Activated naive CD8-positive, alpha-beta T cell treated with anti-CD3 and anti-CD28 coated beads, Interleukin-2, amount 50 U/mL, for 24 hours (primary cell): ENCODE results near the gene OSTC.

Experiments used
- ATAC-seq: fragments of 150-1000 bp; cut with Tn5 transposase; one replicate; pipeline ENCODE4 v1.10.0; 2021
- DNase-seq: peaks from one replicate; pipeline ENCODE4 v3.0.0; 2021
- H3K27ac Mint-ChIP-seq: one replicate; pipeline ENCODE4 v1.8.0; 2021; ENCODE audit warnings: mild to moderate bottlenecking, mixed read lengths
- H3K27me3 Mint-ChIP-seq: one replicate; pipeline ENCODE4 v1.8.0; 2021; ENCODE audit warnings: mixed read lengths
- H3K36me3 Mint-ChIP-seq: one replicate; pipeline ENCODE4 v1.8.0; 2021; ENCODE audit warnings: low read depth, mixed read lengths
- H3K4me1 Mint-ChIP-seq: one replicate; pipeline ENCODE4 v1.8.0; 2021; ENCODE audit warnings: mixed read lengths
- H3K4me3 Mint-ChIP-seq: one replicate; pipeline ENCODE4 v1.8.0; 2021; ENCODE audit warnings: mild to moderate bottlenecking, moderate library complexity, mixed read lengths
- H3K9me3 Mint-ChIP-seq: one replicate; pipeline ENCODE4 v1.8.0; 2021; ENCODE audit warnings: mixed read lengths

Gene OSTC

DNA sequence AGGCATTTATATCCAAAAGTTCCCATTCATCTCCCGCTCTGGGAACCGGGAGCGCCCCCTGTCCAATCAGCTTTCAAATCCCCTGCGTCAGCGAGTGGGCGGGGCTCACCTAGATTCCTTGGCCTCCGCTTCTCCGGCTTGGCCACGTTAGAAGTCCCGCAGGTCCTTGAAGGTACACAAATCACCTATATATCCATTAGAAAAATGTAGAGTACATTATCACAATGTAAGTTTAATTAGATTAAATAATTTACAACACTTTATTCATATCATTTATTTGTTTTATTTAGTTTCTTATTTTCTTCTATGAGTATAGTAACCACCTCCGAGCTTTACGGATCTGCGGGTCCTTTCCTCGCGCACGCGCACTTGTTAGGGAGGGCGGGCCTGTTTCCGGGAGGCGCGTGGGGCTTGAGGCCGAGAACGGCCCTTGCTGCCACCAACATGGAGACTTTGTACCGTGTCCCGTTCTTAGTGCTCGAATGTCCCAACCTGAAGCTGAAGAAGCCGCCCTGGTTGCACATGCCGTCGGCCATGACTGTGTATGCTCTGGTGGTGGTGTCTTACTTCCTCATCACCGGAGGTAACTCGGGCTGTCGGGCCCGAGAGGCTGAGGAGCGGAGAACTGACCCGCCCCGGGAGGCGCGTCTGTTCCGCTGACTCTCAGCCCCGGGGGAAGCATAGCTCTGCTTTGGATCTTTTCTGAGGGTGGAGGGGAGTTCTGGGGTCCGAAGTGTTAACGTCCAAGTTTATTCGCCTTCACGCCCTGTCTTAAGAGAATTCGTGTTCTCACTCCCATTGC is at the start of gene OSTC:
Gene OSTC, plus strand, starts transcription at position 388 of the 802 bp plus-strand sequence. Its CDS starts 57 bp downstream, at position 445.
- H3K27ac Mint-ChIP-seq = peak within 1 kb of the TSS; percentile 97
- peaks cover 26% of the 10 kb centered on the region for H3K36me3 Mint-ChIP-seq
- H3K27me3 Mint-ChIP-seq = no peaks in the 10 kb centered on the region
- peaks cover 43% of the 10 kb centered on the region for H3K4me1 Mint-ChIP-seq
- peak within 1 kb of the TSS; percentile 99 for H3K4me3 Mint-ChIP-seq
- H3K9me3 Mint-ChIP-seq = no peaks in the 10 kb centered on the region
- DNase-seq (peak; percentile 95), ATAC-seq (peak; percentile 91)

DNA sequence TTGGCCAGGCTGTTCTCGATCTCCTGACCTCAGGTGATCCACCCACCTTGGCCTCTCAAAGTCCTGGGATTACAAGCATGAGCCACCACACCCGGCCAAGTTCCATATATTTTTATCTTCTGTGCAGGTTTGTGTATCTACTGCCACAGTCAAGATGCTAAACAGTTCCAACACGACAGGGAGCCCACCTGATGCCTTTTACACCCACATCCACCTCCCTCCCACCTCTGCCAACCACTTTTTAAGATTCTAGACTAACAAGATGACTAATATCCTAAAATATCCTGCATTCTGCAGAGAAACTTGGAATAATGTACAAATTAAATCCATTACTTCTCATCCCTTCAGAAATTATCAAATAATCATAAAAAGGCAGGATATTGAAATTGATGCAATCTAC is 49.3 kb upstream of the OSTC start:
- no peak overlapping the region for H3K4me3 Mint-ChIP-seq
- no peaks in the 10 kb centered on the region for H3K27me3 Mint-ChIP-seq
- no peak overlapping the region for H3K27ac Mint-ChIP-seq
- DNase-seq = no peak
- no peak for ATAC-seq
- H3K9me3 Mint-ChIP-seq = peaks cover 1% of the 10 kb centered on the region
- H3K36me3 Mint-ChIP-seq = peaks cover 3% of the 10 kb centered on the region
- H3K4me1 Mint-ChIP-seq = peaks cover 16% of the 10 kb centered on the region

DNA sequence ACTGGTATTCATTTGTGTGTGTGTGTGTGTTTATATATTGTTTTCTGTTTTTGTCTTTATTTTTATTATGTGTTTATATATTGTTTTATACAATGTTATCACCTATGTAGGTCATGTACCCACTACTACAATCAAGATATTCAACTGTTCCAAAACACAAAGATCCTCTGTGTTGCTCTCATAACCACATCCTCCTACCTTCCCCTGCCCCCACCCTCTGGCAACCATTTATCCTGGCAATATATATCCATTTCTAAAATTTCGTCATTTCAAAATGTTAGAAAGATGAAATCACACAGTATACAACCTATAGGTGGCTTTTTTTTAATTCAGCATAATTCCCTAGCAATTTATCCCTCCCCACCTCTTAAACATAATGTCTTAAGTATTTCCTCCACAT is 48.9 kb upstream of the OSTC start:
- Mint-ChIP-seq H3K4me1 (peaks cover 16% of the 10 kb centered on the region), H3K36me3 (peaks cover 5% of the 10 kb centered on the region), H3K9me3 (peaks cover 3% of the 10 kb centered on the region), H3K27ac (no peak overlapping the region), H3K27me3 (no peaks in the 10 kb centered on the region), H3K4me3 (no peak overlapping the region)
- ATAC-seq = no peak
- no peak for DNase-seq

DNA sequence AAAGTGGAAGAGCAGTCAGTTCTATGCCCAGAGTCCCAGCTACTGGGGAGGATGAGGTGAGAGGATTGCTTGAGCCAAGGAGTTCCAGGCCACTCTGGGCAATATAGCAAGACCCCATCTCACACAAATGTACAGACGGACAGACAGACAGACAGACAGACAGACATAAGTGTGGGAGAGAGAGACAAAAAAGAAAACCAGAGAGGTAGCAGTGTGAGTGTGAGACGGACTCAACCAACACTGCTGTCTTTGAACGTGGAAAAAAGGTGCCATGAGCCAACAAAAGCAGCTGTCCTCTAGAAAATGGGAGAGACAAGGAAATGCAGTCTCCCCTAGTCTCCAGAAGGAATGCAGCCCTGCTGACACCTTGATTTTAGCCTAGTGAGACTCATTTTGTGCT is 48.2 kb upstream of the OSTC start:
- Mint-ChIP-seq H3K27ac (no peak overlapping the region), H3K4me1 (peaks cover 16% of the 10 kb centered on the region), H3K27me3 (no peaks in the 10 kb centered on the region), H3K9me3 (peaks cover 8% of the 10 kb centered on the region), H3K36me3 (peaks cover 9% of the 10 kb centered on the region), H3K4me3 (no peak overlapping the region)
- no peak for ATAC-seq
- DNase-seq = no peak

DNA sequence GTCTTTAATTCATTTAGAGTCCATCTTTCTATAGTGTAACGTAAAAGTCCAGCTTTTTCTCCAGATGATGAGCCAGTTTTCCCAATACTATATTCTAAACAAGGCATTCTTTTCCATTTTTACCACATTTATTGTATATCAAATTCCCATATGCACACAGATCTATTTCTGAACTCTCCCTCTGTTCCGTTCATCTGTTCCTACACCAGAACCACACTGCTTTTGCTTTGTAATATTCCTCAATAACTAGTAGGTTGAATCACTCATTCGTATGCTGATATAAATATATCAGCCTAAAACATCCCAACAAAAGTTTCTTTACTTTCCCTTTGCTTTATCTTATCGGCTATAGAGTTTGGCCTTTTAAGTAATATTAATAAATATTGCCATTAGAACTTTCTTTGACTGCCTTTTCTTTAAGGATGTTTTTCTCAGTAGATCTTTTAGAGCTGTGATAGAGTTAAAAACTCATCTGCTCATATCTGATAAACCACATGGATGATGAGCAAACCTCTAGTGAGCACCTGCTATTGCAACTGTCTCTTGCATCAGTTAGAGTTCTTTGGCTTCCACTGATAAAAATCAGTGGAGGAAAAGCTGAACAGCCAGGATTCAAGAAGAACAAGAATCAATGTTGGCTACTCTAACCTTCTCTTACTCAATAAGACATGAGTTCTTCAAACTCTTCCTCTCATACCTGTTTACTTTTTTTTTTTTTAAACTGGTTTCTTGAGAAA is 43.2 kb upstream of the OSTC start:
- H3K27ac Mint-ChIP-seq = no peak overlapping the region
- no peak overlapping the region for H3K4me3 Mint-ChIP-seq
- H3K9me3 Mint-ChIP-seq = peaks cover 9% of the 10 kb centered on the region
- no peak for DNase-seq
- H3K36me3 Mint-ChIP-seq = peaks cover 19% of the 10 kb centered on the region
- peaks cover 8% of the 10 kb centered on the region for H3K4me1 Mint-ChIP-seq
- no peaks in the 10 kb centered on the region for H3K27me3 Mint-ChIP-seq
- ATAC-seq = no peak

DNA sequence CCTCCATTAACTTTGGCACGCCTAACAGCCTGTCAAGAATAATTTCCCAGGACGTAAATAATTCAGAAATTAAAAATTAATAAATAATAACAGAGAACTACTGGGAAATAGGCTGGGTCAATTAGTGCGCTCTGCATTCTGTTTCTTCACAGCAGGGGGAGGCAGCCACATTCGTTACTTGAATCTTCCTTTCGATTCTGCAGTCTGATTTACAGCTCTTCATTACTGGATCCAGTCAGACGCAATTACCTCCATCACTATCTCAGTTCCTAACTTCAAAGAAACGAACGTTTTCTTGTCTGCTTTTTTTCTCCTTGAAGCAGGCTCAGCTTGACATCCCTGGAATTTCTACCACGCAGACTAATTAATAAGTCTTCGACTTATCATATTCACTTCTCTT is 39.0 kb upstream of the OSTC start:
- Mint-ChIP-seq H3K36me3 (peaks cover 36% of the 10 kb centered on the region), H3K27ac (no peak overlapping the region), H3K9me3 (peaks cover 17% of the 10 kb centered on the region), H3K4me3 (no peak overlapping the region), H3K27me3 (no peaks in the 10 kb centered on the region), H3K4me1 (peaks cover 16% of the 10 kb centered on the region)
- ATAC-seq (no peak), DNase-seq (no peak)

DNA sequence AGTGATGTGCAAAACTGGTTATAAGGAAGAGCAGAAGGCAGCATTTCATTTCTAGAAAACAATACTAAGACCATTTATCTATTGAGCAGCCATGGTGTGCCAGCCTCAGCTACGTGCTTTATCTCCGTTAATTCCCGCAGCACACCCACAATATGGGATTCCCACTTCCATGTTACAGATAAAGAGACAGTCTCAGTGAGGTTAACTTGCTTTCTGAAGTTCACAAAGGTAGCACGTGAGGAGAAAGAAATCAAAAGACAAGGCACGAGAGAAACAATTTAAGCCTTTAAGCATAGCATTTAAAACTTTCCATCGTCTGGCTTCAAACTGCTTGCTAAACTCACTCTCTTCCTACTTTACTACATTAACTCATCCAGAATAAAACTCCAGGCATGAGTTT is 38.0 kb upstream of the OSTC start:
- DNase-seq = no peak
- peaks cover 11% of the 10 kb centered on the region for H3K9me3 Mint-ChIP-seq
- H3K36me3 Mint-ChIP-seq = peaks cover 38% of the 10 kb centered on the region
- peaks cover 18% of the 10 kb centered on the region for H3K4me1 Mint-ChIP-seq
- peak overlapping the region; percentile 35 for H3K4me3 Mint-ChIP-seq
- ATAC-seq = no peak
- no peak overlapping the region for H3K27ac Mint-ChIP-seq
- no peaks in the 10 kb centered on the region for H3K27me3 Mint-ChIP-seq

DNA sequence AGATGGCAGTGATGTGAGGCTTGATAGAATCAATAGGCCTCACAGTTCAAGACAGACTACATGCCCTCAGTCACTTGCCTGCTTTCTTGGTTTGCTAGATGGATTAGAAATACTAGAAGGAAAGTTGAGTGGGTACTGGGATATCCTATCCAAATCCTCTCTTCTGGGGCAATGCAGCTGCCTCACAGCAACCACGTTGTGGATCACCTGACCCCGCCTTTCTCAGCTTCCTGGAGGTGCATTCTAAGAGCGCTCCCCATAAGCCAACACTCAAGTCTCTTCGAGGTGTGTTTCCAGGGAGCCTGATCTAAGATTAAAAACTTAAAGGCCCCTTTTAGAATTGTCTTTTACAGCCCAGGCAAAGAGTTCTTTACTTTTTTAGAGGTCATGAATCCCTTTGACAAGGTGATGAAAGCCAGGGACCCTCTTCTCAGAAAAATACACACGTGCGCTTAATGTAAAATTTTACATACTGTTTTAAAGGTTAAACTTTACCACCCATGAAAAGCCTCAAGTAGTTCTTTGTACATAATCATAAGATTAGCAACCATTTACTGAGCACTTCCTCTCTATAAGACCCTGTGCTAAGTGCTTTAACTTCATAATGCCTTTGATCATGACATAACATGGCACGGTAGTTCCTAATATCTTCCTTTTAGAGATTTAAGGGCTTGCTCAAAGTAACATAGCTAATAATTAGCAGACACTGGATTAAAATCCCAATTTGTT is 30.9 kb upstream of the OSTC start:
- peak; percentile 38 for ATAC-seq
- peak overlapping the region; percentile 98 for H3K4me3 Mint-ChIP-seq
- H3K9me3 Mint-ChIP-seq = peaks cover 11% of the 10 kb centered on the region
- H3K27ac Mint-ChIP-seq = peak overlapping the region; percentile 98
- peak; percentile 50 for DNase-seq
- peaks cover 47% of the 10 kb centered on the region for H3K4me1 Mint-ChIP-seq
- peaks cover 70% of the 10 kb centered on the region for H3K36me3 Mint-ChIP-seq
- peaks cover 3% of the 10 kb centered on the region for H3K27me3 Mint-ChIP-seq

DNA sequence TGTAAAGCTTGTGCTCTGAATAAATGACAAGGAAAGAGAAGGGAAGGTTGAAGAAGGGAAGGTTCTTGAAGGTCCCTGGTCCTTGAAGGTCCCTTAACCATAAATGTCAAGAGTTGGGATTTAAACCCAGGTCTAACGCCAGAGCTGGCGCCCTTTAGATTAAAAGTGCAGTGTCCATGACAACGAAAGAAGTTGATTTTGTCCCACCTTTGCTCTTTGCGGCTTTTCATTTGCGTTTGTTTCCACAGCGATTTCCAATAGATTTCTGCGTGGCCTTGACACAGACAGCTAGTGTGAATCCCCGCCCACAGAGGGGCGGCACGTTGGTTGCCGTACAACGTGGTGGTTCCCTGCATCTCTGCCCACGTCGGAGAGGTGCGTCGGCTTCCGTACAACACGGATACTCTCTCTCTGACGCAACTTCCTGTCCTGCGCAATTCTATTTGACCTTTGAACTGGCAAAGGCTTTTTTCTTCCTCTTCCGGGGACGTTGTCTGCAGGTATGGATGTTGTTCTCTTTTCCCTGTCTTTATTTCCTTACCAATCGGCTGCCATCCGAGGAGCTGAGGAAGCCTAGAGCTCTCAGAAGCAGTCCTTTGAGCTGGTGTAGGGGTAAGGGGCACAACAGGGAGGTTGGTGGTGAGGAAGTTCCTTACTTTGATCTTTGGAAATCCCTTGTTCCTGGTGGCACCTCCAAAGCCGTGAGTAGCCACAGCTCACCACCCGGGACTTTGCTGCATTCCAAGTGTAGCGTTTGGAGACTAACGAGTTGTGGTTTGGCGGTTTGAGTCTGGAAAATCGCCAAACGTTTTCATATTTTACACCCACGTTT is 30.1 kb upstream of the OSTC start, which contains the start of gene RPL34:
Gene RPL34, plus strand, starts transcription at position 476 of the 832 bp plus-strand sequence. CDS start 1,384 bp downstream, outside the sequence.
- peaks cover 5% of the 10 kb centered on the region for H3K9me3 Mint-ChIP-seq
- ATAC-seq (peak; percentile 95), DNase-seq (peak; percentile 94)
- peak within 1 kb of the TSS; percentile 98 for H3K4me3 Mint-ChIP-seq
- peak within 1 kb of the TSS; percentile 98 for H3K27ac Mint-ChIP-seq
- H3K4me1 Mint-ChIP-seq = peaks cover 55% of the 10 kb centered on the region
- peaks cover 3% of the 10 kb centered on the region for H3K27me3 Mint-ChIP-seq
- H3K36me3 Mint-ChIP-seq = peaks cover 71% of the 10 kb centered on the region

DNA sequence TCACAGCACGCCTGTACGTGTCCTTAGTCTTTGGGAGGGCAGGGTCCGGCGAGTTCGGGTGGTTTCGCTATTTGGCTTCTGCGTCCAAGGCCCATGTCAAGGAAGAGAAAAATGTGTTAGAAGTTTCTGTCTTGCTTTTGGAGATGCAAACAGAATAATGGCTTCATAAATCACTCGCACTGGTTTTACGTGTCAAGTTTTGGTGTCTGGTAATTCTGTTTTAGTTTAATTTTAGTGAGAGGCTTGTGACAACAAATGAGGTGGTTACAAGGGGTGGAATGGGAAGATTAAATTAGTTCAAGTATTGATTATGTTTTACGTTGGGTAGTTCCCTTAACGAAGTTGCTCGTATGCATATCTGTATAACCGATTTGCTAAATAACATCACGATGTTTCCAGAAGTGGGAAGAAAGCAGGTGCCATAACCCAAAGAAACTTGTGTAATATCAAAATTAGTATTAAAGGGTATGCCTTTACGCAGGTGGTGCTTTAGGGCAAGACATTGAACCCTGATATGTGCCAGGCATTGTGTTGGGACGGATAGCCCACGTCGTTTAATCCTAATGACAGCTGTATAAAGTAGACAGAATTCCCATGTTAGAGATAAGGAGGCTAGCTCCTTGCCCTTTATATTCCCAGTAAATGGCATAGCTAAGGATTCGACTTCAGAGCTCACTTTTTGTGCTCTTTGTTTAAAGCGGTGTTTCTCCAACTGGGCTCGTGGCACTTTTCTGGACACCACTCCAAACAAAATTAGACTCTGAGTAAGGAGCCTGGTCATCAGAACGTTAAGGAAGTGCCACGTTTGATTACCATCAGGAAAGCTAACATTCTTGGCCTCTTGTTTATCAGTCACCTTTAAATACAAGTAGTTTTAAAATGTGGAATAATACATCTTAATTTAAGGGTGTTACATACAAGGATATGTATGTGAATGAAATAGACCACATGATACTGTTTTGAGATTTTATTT is 29.2 kb upstream of the OSTC start:
- peaks cover 59% of the 10 kb centered on the region for H3K4me1 Mint-ChIP-seq
- peak overlapping the region; percentile 98 for H3K27ac Mint-ChIP-seq
- H3K9me3 Mint-ChIP-seq = no peaks in the 10 kb centered on the region
- DNase-seq (no peak), ATAC-seq (no peak)
- H3K27me3 Mint-ChIP-seq = peaks cover 3% of the 10 kb centered on the region
- H3K36me3 Mint-ChIP-seq = peaks cover 73% of the 10 kb centered on the region
- peak overlapping the region; percentile 98 for H3K4me3 Mint-ChIP-seq

DNA sequence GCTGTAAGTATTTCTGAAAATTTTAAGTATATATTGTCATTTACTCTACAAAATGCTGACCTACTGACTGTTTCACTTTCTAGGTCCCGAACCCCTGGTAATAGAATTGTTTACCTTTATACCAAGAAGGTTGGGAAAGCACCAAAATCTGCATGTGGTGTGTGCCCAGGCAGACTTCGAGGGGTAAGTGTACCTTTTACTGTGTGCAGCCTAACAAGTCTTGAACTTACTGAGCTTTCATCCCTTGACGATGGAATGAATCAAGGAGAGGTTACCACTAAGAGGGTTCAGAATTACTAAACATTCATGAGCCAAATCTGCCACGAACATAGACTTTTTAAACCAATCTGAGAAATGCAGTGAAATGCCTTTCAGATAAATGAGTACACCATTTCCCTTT is 28.4 kb upstream of the OSTC start:
- peaks cover 60% of the 10 kb centered on the region for H3K4me1 Mint-ChIP-seq
- H3K27ac Mint-ChIP-seq = peak overlapping the region; percentile 98
- no peaks in the 10 kb centered on the region for H3K9me3 Mint-ChIP-seq
- peaks cover 3% of the 10 kb centered on the region for H3K27me3 Mint-ChIP-seq
- peaks cover 73% of the 10 kb centered on the region for H3K36me3 Mint-ChIP-seq
- DNase-seq (no peak), ATAC-seq (peak; percentile 5)
- peak overlapping the region; percentile 98 for H3K4me3 Mint-ChIP-seq

DNA sequence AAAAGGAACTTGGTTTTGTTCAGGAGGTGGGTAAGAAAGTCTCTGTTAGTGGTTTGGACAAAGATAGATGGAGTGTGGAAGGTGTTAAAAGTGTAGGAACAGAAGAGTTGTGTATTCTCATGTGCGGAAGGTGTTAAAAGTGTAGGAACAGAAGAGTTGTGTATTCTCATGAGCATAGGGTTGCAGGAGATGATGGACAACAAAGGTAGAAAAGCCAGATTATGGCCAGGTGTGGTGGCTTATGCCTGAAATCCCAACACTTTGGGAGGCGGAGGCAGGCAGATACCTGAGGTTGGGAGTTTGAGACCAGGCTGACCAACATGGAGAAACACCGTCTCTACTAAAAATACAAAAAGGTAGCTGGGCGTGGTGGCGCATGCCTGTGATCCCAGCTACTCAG is 27.6 kb upstream of the OSTC start:
- peak overlapping the region; percentile 98 for H3K27ac Mint-ChIP-seq
- no peaks in the 10 kb centered on the region for H3K9me3 Mint-ChIP-seq
- H3K36me3 Mint-ChIP-seq = peaks cover 73% of the 10 kb centered on the region
- no peak for ATAC-seq
- peaks cover 60% of the 10 kb centered on the region for H3K4me1 Mint-ChIP-seq
- DNase-seq = no peak
- H3K27me3 Mint-ChIP-seq = peaks cover 3% of the 10 kb centered on the region
- H3K4me3 Mint-ChIP-seq = peak overlapping the region; percentile 98
